Measurements from ENCODE around the gene RHO.

The RHO gene

DNA sequence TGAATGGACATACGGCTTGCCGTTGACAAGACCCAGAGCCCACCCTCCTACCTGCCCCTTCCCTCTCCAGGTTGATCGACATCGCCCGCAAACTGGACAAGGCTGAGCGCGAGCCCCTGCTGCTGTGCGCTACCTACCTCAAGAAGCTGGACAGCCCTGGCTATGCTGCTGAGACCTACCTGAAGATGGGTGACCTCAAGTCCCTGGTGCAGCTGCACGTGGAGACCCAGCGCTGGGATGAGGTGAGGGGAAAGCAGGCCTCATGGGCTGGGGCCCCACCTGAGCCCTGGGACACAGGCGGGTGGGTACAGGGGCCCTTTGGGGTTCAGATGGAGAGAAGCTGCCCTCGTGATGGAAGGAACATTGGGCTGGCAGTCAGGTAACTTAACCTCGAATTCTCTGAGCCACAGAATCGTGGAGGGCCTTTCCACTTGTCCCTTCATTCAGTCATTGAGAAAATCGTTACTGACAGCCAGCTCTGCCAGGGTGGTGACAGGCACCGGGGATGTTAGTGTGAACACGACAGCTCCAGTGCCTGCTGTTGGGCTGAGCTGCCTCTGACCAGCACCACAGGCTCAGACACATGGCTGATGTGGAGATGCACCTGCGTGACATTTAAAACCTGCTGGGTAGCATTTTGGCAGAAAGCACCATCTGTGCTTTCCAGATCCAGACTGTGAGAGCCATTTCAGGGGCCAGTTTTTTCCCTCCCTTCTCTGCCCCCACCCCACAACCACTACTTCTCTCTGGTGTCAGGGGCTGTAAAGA lies 25.6 kb upstream of the RHO start:
- H3K4me1 ChIP-seq (ENCODE audit: control insufficient read depth, insufficient read depth, low read length) = no peaks in the 10 kb centered on the region
- POLR2A ChIA-PET = no interaction called here
- CTCF ChIA-PET = interaction anchor here (0.6 to 1.5 kb wide), 3 partner anchors 13 to 119 kb away, joined by 3 read pairs; no protein-coding TSS in a partner anchor
- no peaks in the 10 kb centered on the region for H3K9me3 ChIP-seq (ENCODE audit: control insufficient read depth, insufficient read depth, low read depth, low read length)
- no peak overlapping the region for H3K27ac ChIP-seq (ENCODE audit: extremely low read depth, low read depth, low read length)
- H3K4me3 ChIP-seq (ENCODE audit: low read depth, low read length) = no peak overlapping the region
- TF ChIP-seq, protein P1, sequence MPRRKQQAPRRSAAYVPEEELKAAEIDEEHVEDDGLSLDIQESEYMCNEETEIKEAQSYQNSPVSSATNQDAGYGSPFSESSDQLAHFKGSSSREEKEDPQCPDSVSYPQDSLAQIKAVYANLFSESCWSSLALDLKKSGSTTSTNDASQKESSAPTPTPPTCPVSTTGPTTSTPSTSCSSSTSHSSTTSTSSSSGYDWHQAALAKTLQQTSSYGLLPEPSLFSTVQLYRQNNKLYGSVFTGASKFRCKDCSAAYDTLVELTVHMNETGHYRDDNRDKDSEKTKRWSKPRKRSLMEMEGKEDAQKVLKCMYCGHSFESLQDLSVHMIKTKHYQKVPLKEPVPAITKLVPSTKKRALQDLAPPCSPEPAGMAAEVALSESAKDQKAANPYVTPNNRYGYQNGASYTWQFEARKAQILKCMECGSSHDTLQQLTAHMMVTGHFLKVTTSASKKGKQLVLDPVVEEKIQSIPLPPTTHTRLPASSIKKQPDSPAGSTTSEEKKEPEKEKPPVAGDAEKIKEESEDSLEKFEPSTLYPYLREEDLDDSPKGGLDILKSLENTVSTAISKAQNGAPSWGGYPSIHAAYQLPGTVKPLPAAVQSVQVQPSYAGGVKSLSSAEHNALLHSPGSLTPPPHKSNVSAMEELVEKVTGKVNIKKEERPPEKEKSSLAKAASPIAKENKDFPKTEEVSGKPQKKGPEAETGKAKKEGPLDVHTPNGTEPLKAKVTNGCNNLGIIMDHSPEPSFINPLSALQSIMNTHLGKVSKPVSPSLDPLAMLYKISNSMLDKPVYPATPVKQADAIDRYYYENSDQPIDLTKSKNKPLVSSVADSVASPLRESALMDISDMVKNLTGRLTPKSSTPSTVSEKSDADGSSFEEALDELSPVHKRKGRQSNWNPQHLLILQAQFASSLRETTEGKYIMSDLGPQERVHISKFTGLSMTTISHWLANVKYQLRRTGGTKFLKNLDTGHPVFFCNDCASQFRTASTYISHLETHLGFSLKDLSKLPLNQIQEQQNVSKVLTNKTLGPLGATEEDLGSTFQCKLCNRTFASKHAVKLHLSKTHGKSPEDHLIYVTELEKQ (tag by site-specific recombination; IDR thresholded peaks at IDR 0.05; ENCODE audit: borderline replicate concordance) = no peak
- TF ChIP-seq ZNF623 (tag by site-specific recombination; IDR thresholded peaks at IDR 0.05) = no peak
- no peak for TF ChIP-seq ZNF571 (tag by site-specific recombination; IDR thresholded peaks at IDR 0.05)
- TF ChIP-seq, protein P2, sequence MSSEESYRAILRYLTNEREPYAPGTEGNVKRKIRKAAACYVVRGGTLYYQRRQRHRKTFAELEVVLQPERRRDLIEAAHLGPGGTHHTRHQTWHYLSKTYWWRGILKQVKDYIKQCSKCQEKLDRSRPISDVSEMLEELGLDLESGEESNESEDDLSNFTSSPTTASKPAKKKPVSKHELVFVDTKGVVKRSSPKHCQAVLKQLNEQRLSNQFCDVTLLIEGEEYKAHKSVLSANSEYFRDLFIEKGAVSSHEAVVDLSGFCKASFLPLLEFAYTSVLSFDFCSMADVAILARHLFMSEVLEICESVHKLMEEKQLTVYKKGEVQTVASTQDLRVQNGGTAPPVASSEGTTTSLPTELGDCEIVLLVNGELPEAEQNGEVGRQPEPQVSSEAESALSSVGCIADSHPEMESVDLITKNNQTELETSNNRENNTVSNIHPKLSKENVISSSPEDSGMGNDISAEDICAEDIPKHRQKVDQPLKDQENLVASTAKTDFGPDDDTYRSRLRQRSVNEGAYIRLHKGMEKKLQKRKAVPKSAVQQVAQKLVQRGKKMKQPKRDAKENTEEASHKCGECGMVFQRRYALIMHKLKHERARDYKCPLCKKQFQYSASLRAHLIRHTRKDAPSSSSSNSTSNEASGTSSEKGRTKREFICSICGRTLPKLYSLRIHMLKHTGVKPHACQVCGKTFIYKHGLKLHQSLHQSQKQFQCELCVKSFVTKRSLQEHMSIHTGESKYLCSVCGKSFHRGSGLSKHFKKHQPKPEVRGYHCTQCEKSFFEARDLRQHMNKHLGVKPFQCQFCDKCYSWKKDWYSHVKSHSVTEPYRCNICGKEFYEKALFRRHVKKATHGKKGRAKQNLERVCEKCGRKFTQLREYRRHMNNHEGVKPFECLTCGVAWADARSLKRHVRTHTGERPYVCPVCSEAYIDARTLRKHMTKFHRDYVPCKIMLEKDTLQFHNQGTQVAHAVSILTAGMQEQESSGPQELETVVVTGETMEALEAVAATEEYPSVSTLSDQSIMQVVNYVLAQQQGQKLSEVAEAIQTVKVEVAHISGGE (tag by site-specific recombination; conservative IDR thresholded peaks at IDR 0.05; ENCODE audit: low read depth) = no peak
- TF ChIP-seq ZNF530 (tag by site-specific recombination; IDR thresholded peaks at IDR 0.05; ENCODE audit: low read depth) = no peak
- TF ChIP-seq ZNF624 (tag by site-specific recombination; IDR thresholded peaks at IDR 0.05) = no peak
- TF ChIP-seq, protein P3, sequence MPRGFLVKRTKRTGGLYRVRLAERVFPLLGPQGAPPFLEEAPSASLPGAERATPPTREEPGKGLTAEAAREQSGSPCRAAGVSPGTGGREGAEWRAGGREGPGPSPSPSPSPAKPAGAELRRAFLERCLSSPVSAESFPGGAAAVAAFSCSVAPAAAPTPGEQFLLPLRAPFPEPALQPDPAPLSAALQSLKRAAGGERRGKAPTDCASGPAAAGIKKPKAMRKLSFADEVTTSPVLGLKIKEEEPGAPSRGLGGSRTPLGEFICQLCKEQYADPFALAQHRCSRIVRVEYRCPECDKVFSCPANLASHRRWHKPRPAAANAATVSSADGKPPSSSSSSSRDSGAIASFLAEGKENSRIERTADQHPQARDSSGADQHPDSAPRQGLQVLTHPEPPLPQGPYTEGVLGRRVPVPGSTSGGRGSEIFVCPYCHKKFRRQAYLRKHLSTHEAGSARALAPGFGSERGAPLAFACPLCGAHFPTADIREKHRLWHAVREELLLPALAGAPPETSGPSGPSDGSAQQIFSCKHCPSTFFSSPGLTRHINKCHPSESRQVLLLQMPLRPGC (tag by site-specific recombination; IDR thresholded peaks at IDR 0.05) = no peak
- TF ChIP-seq ZNF48 (tag by site-specific recombination; IDR thresholded peaks at IDR 0.05) = no peak
- no peak for TF ChIP-seq ZNF548 (tag by site-specific recombination; IDR thresholded peaks at IDR 0.05)
- TF ChIP-seq ZNF664 (tag by site-specific recombination; IDR thresholded peaks at IDR 0.05) = no peak
- TF ChIP-seq ZNF433 (tag by site-specific recombination; IDR thresholded peaks at IDR 0.05; ENCODE audit: low read depth) = no peak
- TF ChIP-seq ZNF426 (tag by site-specific recombination; IDR thresholded peaks at IDR 0.05) = no peak
- TF ChIP-seq ZNF529 (tag by site-specific recombination; IDR thresholded peaks at IDR 0.05; ENCODE audit: insufficient replicate concordance) = no peak
- TF ChIP-seq ZNF561 (tag by site-specific recombination; IDR thresholded peaks at IDR 0.05; ENCODE audit: borderline replicate concordance) = no peak
- TF ChIP-seq ZNF157 (tag by site-specific recombination; IDR thresholded peaks at IDR 0.05) = no peak
- TF ChIP-seq ZNF132 (tag by site-specific recombination; IDR thresholded peaks at IDR 0.05; ENCODE audit: borderline replicate concordance) = no peak
- no peak for TF ChIP-seq ZNF549 (tag by site-specific recombination; IDR thresholded peaks at IDR 0.05)
- no peak for TF ChIP-seq ZBTB20 (tag by site-specific recombination; IDR thresholded peaks at IDR 0.05)
- no peak for TF ChIP-seq RBAK (tag by site-specific recombination; IDR thresholded peaks at IDR 0.05)
- H3K36me3 ChIP-seq (ENCODE audit: control insufficient read depth in 2 of 2, insufficient read depth in 1 of 2, low read length in 2 of 2) = peaks cover 0 to 55% of the 10 kb centered on the region in 2 experiments; a peak in 1 of 3 replicates

All from HEK293 (cell line).